ENCODE results near the gene TIGD1.

Gene TIGD1

DNA sequence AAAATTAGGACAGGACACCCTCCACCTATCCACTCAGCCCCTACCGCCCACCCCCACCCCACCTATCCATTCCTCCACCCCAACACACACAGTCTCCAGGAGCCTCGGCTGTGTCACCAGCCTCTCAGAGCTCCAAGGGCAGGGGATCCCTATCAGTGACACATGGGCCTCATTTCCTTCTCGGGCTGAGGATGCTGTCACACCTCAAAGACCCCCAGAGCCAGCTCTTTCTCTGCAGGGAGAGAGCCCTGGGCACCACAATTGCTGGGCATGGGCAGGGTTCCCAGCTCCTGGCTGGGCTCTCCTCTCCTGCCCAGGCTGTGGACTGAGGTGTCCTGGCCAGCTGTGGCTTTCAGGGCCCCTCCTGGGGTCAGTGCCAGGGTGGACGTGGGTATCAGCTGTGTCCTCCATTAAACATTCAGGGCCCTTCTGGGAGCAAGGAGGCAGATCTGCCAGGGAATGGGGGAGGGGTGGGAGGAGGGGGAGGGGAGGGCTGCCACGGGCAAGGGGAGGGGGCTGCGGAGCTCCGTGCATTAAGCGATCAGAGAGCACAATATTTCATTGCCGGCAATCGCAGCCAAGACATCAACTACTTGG lies 48.5 kb downstream of the TIGD1 start:
- H3K27me3 ChIP-seq (ENCODE audit: control insufficient read depth, insufficient read depth, low read length) = no peaks in the 10 kb centered on the region

DNA sequence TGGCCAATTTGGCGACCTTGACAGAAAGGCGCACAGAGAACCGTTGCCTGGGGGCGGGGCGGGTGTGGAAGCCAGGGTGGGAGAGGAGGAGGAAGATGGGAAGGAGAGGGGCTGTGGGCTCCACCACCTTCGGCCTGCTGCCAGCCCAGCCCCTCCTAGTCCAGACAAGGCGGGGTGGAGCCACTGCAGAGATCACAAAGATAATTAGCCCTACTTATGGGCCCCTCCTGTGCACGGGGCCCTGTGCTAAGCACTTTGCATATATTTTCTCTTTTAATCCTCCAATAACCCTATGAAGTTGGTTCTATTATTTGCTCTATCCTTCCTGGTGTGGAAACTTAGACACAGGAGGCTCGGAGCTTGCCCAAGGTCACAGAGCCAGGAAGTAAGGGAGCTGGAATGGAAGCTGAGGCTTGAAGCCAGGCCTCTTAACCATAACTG lies 49.0 kb downstream of the TIGD1 start:
- Histone ChIP-seq H3K4me1 (no peaks in the 10 kb centered on the region), H2AFZ (no peak overlapping the region), H3K36me3 (ENCODE audit: control insufficient read depth, insufficient read depth, low read length) (no peaks in the 10 kb centered on the region), H3K4me3 (ENCODE audit: low read depth, low read length) (no peak overlapping the region), H3K79me2 (no peaks in the 10 kb centered on the region), H3K9ac (no peak overlapping the region), H3K4me2 (ENCODE audit: low read length) (no peak overlapping the region), H3K27me3 (ENCODE audit: control insufficient read depth, insufficient read depth, low read length) (no peaks in the 10 kb centered on the region), H3K27ac (no peak overlapping the region), H3K9me3 (ENCODE audit: control insufficient read depth, low read length) (no peaks in the 10 kb centered on the region)
- TF ChIP-seq, protein P1, sequence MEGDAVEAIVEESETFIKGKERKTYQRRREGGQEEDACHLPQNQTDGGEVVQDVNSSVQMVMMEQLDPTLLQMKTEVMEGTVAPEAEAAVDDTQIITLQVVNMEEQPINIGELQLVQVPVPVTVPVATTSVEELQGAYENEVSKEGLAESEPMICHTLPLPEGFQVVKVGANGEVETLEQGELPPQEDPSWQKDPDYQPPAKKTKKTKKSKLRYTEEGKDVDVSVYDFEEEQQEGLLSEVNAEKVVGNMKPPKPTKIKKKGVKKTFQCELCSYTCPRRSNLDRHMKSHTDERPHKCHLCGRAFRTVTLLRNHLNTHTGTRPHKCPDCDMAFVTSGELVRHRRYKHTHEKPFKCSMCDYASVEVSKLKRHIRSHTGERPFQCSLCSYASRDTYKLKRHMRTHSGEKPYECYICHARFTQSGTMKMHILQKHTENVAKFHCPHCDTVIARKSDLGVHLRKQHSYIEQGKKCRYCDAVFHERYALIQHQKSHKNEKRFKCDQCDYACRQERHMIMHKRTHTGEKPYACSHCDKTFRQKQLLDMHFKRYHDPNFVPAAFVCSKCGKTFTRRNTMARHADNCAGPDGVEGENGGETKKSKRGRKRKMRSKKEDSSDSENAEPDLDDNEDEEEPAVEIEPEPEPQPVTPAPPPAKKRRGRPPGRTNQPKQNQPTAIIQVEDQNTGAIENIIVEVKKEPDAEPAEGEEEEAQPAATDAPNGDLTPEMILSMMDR (IDR thresholded peaks at IDR 0.05) = no peak

More for the DNA sequence above, 48.5 kb downstream of the TIGD1 start:
- no peaks in the 10 kb centered on the region for H3K36me3 ChIP-seq (ENCODE audit: control insufficient read depth, insufficient read depth, low read length)
- TF ChIP-seq, protein P1 (IDR thresholded peaks at IDR 0.05) = no peak
- H3K9me3 ChIP-seq (ENCODE audit: control insufficient read depth, low read length) = no peaks in the 10 kb centered on the region
- no peak overlapping the region for H3K27ac ChIP-seq
- H3K4me2 ChIP-seq (ENCODE audit: low read length) = no peak overlapping the region
- no peak overlapping the region for H2AFZ ChIP-seq
- H3K9ac ChIP-seq = no peak overlapping the region
- H3K79me2 ChIP-seq = no peaks in the 10 kb centered on the region
- H3K4me1 ChIP-seq = no peaks in the 10 kb centered on the region
- no peak overlapping the region for H3K4me3 ChIP-seq (ENCODE audit: low read depth, low read length)

DNA sequence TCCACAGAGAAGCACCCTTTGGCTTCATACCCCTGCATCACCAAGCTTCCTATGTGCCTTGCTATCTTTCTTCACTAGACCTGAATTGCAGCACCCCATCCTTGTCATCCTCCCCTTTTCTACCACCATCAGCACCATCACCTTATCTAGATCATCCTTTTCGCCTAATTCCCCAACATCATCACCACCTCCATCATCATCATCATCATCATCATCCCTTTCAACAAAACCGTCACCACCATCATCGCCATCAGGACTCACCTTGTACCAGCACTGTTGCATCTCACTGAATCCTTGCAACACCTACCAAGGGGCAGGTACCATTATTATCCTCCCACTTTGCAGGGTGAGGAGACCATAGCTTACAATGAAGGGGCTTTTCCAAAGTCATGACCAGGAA lies 51.9 kb downstream of the TIGD1 start:
- Histone ChIP-seq H3K4me3 (ENCODE audit: low read depth, low read length) (no peak overlapping the region), H3K27me3 (ENCODE audit: control insufficient read depth, insufficient read depth, low read length) (no peaks in the 10 kb centered on the region), H3K79me2 (no peaks in the 10 kb centered on the region)

More for the DNA sequence above, 51.9 kb downstream of the TIGD1 start:
- H3K9me3 ChIP-seq (ENCODE audit: control insufficient read depth, low read length) = no peaks in the 10 kb centered on the region
- TF ChIP-seq, protein P1 (IDR thresholded peaks at IDR 0.05) = no peak
- H3K9ac ChIP-seq = no peak overlapping the region
- no peaks in the 10 kb centered on the region for H3K4me1 ChIP-seq
- no peak overlapping the region for H3K4me2 ChIP-seq (ENCODE audit: low read length)
- H3K27ac ChIP-seq = no peak overlapping the region
- no peaks in the 10 kb centered on the region for H3K36me3 ChIP-seq (ENCODE audit: control insufficient read depth, insufficient read depth, low read length)
- H2AFZ ChIP-seq = no peak overlapping the region
